GM12892 (cell line): ENCODE results near the gene NCSTN.

Source experiments
- POLR2A ChIP-seq: IDR thresholded peaks from 2 replicates; pipeline ENCODE4 v1.6.1; 2011; ENCODE audit warnings: low read depth, low read length, control low read depth
- POLR2AphosphoS5 ChIP-seq: IDR thresholded peaks from 2 replicates; pipeline ENCODE4 v1.6.1; 2011; ENCODE audit warnings: low read depth, low read length, control low read depth

DNA sequence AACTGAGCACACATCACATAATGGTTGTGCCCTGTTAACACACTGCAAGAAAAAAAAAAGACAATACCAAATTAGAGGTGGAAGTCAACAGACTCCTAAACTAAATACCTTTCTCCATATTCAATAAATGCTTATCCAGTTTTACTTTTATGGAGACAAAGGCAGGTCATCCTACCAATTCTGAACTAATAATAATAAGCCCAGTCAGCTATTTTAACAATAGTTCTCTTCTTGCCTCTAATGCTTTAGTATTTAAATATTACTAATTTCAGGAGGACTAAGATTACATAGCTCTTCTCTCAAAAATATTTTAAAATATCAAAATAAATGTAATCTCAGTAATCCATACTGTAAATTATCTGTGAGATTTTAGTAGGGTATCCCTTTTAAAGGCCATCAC lies 10.7 kb upstream of the NCSTN start:
- TF ChIP-seq POLR2AphosphoS5 (no peak), POLR2A (no peak)
